SH-SY5Y (cell line): Measurements from ENCODE around the gene KLF5.

ENCODE experiments used
- GATA2 ChIP-seq: IDR thresholded peaks from 2 replicates; pipeline ENCODE4 v1.6.1; 2011; ENCODE audit warnings: mild to moderate bottlenecking, low read depth, low read length
- GATA3 ChIP-seq: IDR thresholded peaks from 2 replicates; pipeline ENCODE4 v1.6.1; 2011; ENCODE audit warnings: low read depth, mild to moderate bottlenecking, low read length, moderate library complexity

- TF ChIP-seq GATA3, result no peak
- TF ChIP-seq GATA2, result no peak
Measured at GRCh38 chr13:73039201-73040108, 19.4 kb upstream of the KLF5 start.
